Lower leg skin (tissue), 3 donors: ENCODE measurements around the gene MAN1C1.

Experiments
- POLR2A ChIP-seq, 2 donors: fragments of 450-650 bp; IDR thresholded peaks; one replicate each; pipeline ENCODE4 v1.6.1; 2016 to 2017; ENCODE audit warnings: antibody characterized with exemption in 2 of 2, mild to moderate bottlenecking in 1 of 2, moderate library complexity in 1 of 2
- TF ChIP-seq, protein P1 (sequence below), 3 donors: fragments of 450-650 bp; IDR thresholded peaks; one replicate each; pipeline ENCODE4 v1.5.1; 2016; ENCODE audit warnings: antibody characterized with exemption in 3 of 3, mild to moderate bottlenecking in 3 of 3, moderate library complexity in 2 of 3

- TF ChIP-seq, protein P1, sequence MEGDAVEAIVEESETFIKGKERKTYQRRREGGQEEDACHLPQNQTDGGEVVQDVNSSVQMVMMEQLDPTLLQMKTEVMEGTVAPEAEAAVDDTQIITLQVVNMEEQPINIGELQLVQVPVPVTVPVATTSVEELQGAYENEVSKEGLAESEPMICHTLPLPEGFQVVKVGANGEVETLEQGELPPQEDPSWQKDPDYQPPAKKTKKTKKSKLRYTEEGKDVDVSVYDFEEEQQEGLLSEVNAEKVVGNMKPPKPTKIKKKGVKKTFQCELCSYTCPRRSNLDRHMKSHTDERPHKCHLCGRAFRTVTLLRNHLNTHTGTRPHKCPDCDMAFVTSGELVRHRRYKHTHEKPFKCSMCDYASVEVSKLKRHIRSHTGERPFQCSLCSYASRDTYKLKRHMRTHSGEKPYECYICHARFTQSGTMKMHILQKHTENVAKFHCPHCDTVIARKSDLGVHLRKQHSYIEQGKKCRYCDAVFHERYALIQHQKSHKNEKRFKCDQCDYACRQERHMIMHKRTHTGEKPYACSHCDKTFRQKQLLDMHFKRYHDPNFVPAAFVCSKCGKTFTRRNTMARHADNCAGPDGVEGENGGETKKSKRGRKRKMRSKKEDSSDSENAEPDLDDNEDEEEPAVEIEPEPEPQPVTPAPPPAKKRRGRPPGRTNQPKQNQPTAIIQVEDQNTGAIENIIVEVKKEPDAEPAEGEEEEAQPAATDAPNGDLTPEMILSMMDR (IDR thresholded peaks at IDR 0.05) = no peak
- TF ChIP-seq POLR2A (IDR thresholded peaks at IDR 0.05) = no peak
These were observed 57.6 kb downstream of the MAN1C1 start for GRCh38 chr1:25673962-25674806.
